Choroid plexus epithelial cell (primary cell): ENCODE measurements around the gene CIAO3.

ENCODE experiments used
- DNase-seq: peaks from one replicate; pipeline ENCODE4 v3.0.0-alpha.2; 2010; ENCODE audit warnings: low read depth
- H3K4me3 ChIP-seq: 2 replicates; pipeline ENCODE4 v1.5.1; 2011; ENCODE audit warnings: low read depth, mild to moderate bottlenecking, control low read depth, low read length, moderate library complexity
- CTCF ChIP-seq: conservative IDR thresholded peaks from 2 replicates; pipeline ENCODE4 v1.5.1; 2011; ENCODE audit warnings: low read depth, mild to moderate bottlenecking, control low read depth, inconsistent platforms, low read length, moderate library complexity

CIAO3 gene

GRCh38 chr16:710500-711075 lies 30.2 kb downstream of the CIAO3 start:
- no peak for DNase-seq
- TF ChIP-seq CTCF: no peak
- H3K4me3 ChIP-seq: no peak overlapping the region

GRCh38 chr16:709566-710499 lies 31.0 kb downstream of the CIAO3 start:
- TF ChIP-seq CTCF: no peak
- H3K4me3 ChIP-seq: no peak overlapping the region
- peak; percentile 90 for DNase-seq

GRCh38 chr16:708959-709358 lies 31.8 kb downstream of the CIAO3 start:
- TF ChIP-seq CTCF: no peak
- H3K4me3 ChIP-seq: no peak overlapping the region
- no peak for DNase-seq

- H3K4me3 ChIP-seq: no peak overlapping the region
- TF ChIP-seq CTCF: no peak
- DNase-seq: no peak
Observed at GRCh38 chr16:708019-708418, 32.8 kb downstream of the CIAO3 start.

- TF ChIP-seq CTCF: no peak
- no peak for DNase-seq
- no peak overlapping the region for H3K4me3 ChIP-seq
Observed at GRCh38 chr16:707062-707538, 33.7 kb downstream of the CIAO3 start.

GRCh38 chr16:706189-707061 lies 34.4 kb downstream of the CIAO3 start:
- no peak overlapping the region for H3K4me3 ChIP-seq
- no peak for DNase-seq
- TF ChIP-seq CTCF: no peak
